Subcutaneous adipose tissue (tissue), 4 donors: ENCODE results near the gene ITPRIPL1. TPM values are rescaled to one million over a fixed set of nuclear protein-coding genes. Genes with fewer than 3 reads are reported as not detected.

ENCODE experiments used
- CTCF ChIP-seq: fragments of 450-650 bp; IDR thresholded peaks from one replicate; pipeline ENCODE4 v1.5.1; 2016; ENCODE audit warnings: low read depth, mild to moderate bottlenecking, control low read depth, antibody characterized with exemption, moderate library complexity
- total RNA-seq, 4 donors: library from RNA; depleted of rRNA; stranded (reverse); fragments of >200 nt; gene quantifications; one replicate each; pipeline ENCODE4 v1.1.0, GENCODE V29; 2016

The ITPRIPL1 gene
- total RNA-seq, 4 donors from 2014 or later = 0.98 to 4.3 (median 2.5) TPM

GRCh38 chr2:96317584-96317997 lies 7.5 kb upstream of the ITPRIPL1 start:
- no peak for TF ChIP-seq CTCF

DNA sequence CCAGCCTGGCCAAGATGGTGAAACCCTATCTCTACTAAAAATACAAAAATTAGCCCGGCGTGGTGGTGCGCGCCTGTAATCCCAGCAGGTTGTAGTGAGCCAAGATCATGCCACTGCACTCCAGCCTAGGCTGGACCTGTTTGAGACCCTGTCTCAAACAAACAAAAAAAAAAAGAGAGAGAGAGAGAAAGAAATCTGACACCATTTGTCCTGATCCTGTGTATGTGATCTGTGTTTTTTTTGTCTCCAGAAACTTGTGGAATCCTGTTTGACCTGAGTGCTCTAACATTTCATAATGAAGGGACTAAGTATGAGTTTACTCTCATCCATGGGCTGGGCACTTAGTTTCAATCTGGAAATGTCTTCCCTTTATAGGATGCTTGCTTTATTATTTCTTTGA lies 6.4 kb upstream of the ITPRIPL1 start:
- no peak for TF ChIP-seq CTCF

DNA sequence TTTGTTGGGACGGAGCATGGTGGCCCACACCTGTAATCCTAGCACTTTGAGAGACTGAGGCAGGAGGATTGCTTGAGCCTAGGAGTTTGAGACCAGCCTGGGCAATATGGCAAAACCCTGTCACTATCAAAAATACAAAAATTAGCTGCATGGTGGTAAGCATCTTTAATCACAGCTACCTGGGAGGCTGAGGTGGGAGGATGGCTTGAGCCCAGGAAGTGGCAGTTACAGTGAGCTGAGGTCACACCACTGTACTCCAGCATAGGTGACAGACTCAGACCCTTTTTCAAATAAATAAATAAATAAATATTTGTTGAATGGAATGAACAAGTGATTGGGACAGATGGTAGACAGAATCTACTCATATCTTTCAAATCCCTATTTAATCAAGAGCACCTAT lies 5.7 kb upstream of the ITPRIPL1 start:
- no peak for TF ChIP-seq CTCF

DNA sequence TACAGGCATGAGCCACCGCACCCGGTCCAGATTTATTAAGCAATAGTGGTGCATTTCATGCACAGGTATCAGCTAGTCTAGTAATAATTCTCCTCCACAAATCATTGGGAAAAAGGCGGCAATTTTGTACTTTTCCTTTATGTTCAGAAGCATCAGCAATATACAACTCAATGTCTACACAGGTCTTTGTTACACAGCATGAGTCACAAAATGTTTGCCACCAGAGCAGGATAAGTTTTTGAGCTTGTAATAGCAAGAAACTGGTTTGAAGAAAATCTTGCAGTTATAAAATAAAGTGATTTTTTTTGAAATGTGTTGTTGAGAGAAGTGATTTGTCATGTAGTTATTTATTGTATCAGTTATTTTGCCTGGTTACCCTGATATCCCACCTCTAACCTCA lies 4.8 kb upstream of the ITPRIPL1 start:
- no peak for TF ChIP-seq CTCF

- TF ChIP-seq CTCF = no peak
These were observed 4.1 kb upstream of the ITPRIPL1 start for GRCh38 chr2:96320728-96321622.

GRCh38 chr2:96323849-96324248 lies 1.3 kb upstream of the ITPRIPL1 start:
- TF ChIP-seq CTCF = no peak

DNA sequence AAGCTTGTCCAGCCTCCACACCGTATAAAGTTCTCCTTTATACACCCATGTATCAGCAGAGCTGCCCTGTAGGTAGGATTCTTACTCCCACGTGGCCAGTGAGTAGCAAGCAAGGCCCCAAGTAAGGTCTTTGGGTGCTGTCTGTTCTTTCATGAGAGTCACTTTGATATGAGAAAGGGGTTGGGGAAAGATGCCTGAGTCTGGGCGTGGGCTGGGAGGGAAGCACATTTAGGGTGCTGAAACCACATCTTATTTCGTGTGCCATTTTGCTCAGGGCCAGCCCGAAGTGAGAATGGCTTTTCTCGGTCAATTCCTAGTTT lies 436 bp upstream of the ITPRIPL1 start:
- no peak for TF ChIP-seq CTCF
